Naive B cell (primary cell): ENCODE results near the gene RLN1. TPM values are rescaled to one million over a fixed set of nuclear protein-coding genes. Genes with fewer than 3 reads are reported as not detected.
"Not testable (repeated sequence)": the region's sequence is repeated elsewhere in the genome, so short reads cannot be mapped to it uniquely, and the experiment has no call there.

Source experiments
- ATAC-seq, 2 donors: fragments of 150-1000 bp; cut with Tn5 transposase; 2 replicates each; pipeline ENCODE4 v1.10.0; 2021; ENCODE audit warnings: low read depth in 2 of 2, mild to moderate bottlenecking in 2 of 2, moderate library complexity in 2 of 2
- DNase-seq: peaks from one replicate; pipeline ENCODE4 v3.0.0; 2022
- H3K27ac Mint-ChIP-seq, 6 donors: one replicate each; pipeline ENCODE4 v1.8.0; 2020 to 2022; ENCODE audit warnings: mild to moderate bottlenecking in 6 of 6, mixed read lengths in 6 of 6, moderate library complexity in 5 of 6, inconsistent platforms in 2 of 6
- H3K27me3 Mint-ChIP-seq, 3 donors: one replicate each; pipeline ENCODE4 v1.8.0; 2021 to 2022; ENCODE audit warnings: mixed read lengths in 3 of 3, mild to moderate bottlenecking in 1 of 3
- H3K36me3 Mint-ChIP-seq, 2 donors: one replicate each; pipeline ENCODE4 v1.8.0; 2020 to 2022; ENCODE audit warnings: mixed read lengths in 2 of 2, inconsistent platforms in 1 of 2, mild to moderate bottlenecking in 1 of 2
- H3K4me1 Mint-ChIP-seq, 3 donors: one replicate each; pipeline ENCODE4 v1.8.0; 2020 to 2022; ENCODE audit warnings: mixed read lengths in 3 of 3, inconsistent platforms in 1 of 3, mild to moderate bottlenecking in 1 of 3, moderate library complexity in 1 of 3
- H3K4me3 Mint-ChIP-seq, 8 donors: one replicate each; pipeline ENCODE4 v1.8.0; 2020 to 2022; ENCODE audit warnings: mild to moderate bottlenecking in 8 of 8, mixed read lengths in 8 of 8, moderate library complexity in 8 of 8, inconsistent platforms in 2 of 8
- H3K9me3 Mint-ChIP-seq, 7 donors: one replicate each; pipeline ENCODE4 v1.8.0; 2020 to 2022; ENCODE audit warnings: mixed read lengths in 7 of 7, mild to moderate bottlenecking in 5 of 7, inconsistent platforms in 2 of 7, moderate library complexity in 1 of 7
- polyA plus RNA-seq, 6 donors: library from polyadenylated mRNA; unstranded; fragments of 300-500 nt; fragmentation: Illumina TruSeq; gene quantifications; one replicate each; pipeline ENCODE4 v1.2.3, GENCODE V29; 2021; ENCODE audit warnings: low read depth in 6 of 6

Gene RLN1
- polyA plus RNA-seq, 6 donors from 2014 or later, result 0.40 to 1.3 (median 0.59) TPM; not detected in 3

DNA sequence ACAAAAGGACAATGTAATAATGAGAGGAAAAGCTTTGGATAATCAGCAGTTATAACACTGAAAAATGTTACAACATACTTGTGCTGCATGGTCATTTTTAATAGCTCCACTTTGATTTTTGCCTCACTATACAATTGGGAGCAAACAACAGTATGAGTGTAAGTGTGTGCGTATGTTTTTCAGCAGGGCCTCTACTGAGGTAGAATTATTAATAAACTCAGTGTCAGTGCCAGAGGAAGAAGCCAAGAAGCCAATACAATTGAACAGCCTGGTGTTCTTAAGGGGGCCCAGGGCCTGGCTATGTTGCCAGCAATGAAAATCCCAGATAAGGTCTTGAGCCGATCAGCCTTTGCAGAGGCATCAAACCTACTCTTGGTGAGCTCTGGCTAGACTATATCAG, 16.1 kb upstream of the RLN1 start:
- H3K4me1 Mint-ChIP-seq, result no peaks in the 10 kb centered on the region
- no peak overlapping the region for H3K4me3 Mint-ChIP-seq
- H3K36me3 Mint-ChIP-seq, result peaks cover 9 to 20% of the 10 kb centered on the region in 2 donors
- H3K27ac Mint-ChIP-seq, result no peak overlapping the region
- DNase-seq (no peak), ATAC-seq (no peak)
- H3K27me3 Mint-ChIP-seq, result no peaks in the 10 kb centered on the region
- H3K9me3 Mint-ChIP-seq, result peaks cover 0 to 2% (median 0%) of the 10 kb centered on the region in 7 donors

DNA sequence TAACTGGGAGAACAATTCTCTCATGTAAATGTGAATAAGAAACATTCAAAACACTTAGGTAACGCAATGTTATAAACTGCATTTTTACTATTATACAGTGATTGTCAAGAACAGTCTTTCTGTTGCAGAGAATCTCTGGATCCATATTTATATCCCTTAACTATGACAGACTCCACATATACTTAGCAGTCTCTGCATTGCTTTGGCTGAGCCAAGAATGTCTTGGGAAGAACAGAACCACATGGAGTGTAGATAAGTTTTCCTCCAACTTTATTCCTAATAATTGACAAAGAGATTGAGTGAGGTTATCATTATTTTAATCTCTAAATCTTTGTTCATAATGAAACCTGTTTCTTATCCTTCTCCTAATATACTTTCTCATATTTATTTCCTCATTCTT, 15.6 kb upstream of the RLN1 start:
- Mint-ChIP-seq H3K36me3 (peaks cover 10 to 20% of the 10 kb centered on the region in 2 donors), H3K27me3 (no peaks in the 10 kb centered on the region), H3K4me3 (no peak overlapping the region), H3K9me3 (peaks cover 0 to 7% (median 2%) of the 10 kb centered on the region in 7 donors), H3K4me1 (no peaks in the 10 kb centered on the region), H3K27ac (no peak overlapping the region)
- no peak for DNase-seq
- no peak for ATAC-seq

DNA sequence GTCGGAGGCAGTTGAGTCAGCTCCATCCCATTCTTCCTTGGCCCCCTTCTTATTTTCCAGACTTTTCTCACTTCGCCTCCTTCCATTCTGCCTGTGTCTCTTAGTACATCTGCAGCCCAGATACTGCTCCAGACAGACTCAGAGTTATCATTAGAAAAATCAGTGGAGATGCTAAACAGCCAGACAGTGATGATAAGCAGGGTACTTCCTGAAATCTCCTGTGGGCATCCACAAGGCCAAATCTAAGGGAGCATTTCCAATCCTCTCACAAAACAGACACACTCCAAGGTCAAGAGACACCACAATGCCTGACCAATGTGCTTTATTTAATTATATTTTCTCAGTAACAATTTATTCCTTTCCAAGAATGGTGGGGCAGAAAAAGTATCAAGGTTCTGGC, 14.5 kb upstream of the RLN1 start:
- peaks cover 6 to 13% (median 11%) of the 10 kb centered on the region in 7 donors for H3K9me3 Mint-ChIP-seq
- no peak overlapping the region for H3K27ac Mint-ChIP-seq
- no peak for ATAC-seq
- no peaks in the 10 kb centered on the region for H3K27me3 Mint-ChIP-seq
- H3K4me1 Mint-ChIP-seq, result no peaks in the 10 kb centered on the region
- H3K36me3 Mint-ChIP-seq, result peaks cover 20% of the 10 kb centered on the region in 2 donors
- no peak for DNase-seq
- no peak overlapping the region for H3K4me3 Mint-ChIP-seq

DNA sequence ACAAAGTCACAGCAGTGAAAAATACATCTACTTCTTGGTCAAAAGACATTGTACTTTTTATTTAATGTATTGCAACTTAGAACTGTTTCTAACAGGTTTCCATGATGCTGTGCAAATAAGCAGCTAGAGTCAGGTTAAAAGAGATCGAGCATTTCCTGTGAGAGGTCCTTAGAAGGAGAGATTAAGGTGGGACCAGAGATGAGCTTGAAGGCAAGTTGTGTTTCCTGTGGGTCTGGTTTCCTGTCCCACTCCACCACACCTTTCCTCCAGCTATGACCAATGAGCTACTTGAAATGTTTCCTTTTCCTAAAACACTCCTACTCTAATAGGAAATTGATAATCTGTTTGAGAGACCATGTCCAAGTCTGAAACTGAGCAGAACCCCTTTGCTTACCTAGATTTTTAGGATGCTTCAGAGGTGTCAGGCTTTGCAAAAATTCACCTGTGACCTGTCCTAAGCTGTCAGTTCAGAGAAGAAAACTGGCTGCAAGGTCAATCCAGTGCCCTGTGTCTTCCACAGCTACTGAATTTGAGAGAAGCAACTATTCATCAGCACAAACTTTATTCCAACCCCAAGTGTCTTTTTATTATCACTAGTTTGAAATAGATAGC, 13.1 kb upstream of the RLN1 start:
- no peaks in the 10 kb centered on the region for H3K4me1 Mint-ChIP-seq
- no peak overlapping the region for H3K4me3 Mint-ChIP-seq
- H3K27ac Mint-ChIP-seq, result no peak overlapping the region
- H3K27me3 Mint-ChIP-seq, result no peaks in the 10 kb centered on the region
- peaks cover 6 to 22% (median 14%) of the 10 kb centered on the region in 7 donors for H3K9me3 Mint-ChIP-seq
- DNase-seq (no peak), ATAC-seq (no peak)
- H3K36me3 Mint-ChIP-seq, result peaks cover 11 to 20% of the 10 kb centered on the region in 2 donors

DNA sequence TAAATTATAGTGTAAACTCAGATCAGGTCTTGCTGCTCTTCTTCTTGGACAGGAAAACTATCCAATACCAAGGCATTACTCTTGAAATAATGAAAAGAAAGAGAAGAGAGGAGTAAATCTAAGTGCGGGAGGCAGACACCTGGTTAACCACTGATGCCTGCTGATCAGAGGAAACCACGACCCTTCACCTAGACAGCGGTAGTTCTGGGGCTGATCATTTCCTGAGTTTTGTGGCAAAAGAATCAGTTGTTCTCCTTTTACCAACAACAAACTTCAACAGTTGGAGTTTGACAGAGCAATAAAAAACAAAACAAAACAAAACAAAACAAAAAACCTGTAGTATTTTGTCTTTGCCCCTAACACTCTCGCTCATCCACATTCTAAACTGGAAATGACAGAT, 3.0 kb downstream of the RLN1 start:
- Mint-ChIP-seq H3K27me3 (no peaks in the 10 kb centered on the region), H3K36me3 (no peaks in the 10 kb centered on the region), H3K9me3 (no peaks in the 10 kb centered on the region), H3K4me1 (peaks cover 4 to 14% (median 8%) of the 10 kb centered on the region in 3 donors), H3K27ac (peak overlapping the region in 2 of 6 donors; percentile 34 to 48), H3K4me3 (peak overlapping the region in 2 of 8 donors; percentile 44 to 53)
- DNase-seq (peak; percentile 24), ATAC-seq (peak in 1 of 2 donors; percentile 21)

DNA sequence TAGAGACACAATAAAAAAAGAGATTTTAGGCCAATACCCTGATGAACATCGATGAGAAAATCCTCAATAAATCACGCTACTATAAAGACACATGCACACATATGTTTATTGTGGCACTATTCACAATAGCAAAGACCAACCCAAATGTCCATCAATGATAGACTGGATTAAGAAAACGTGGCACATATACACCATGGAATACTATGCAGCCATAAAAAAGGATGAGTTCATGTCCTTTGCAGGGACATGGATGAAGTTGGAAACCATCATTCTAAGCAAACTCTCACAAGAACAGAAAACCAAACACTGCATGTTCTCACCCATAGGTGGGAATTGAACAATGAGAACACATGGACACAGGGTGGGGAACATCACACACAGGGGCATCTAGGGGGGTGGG, 8.4 kb downstream of the RLN1 start:
- not testable (repeated sequence) for H3K4me3 Mint-ChIP-seq, H3K4me1 Mint-ChIP-seq, H3K27ac Mint-ChIP-seq, ATAC-seq, H3K27me3 Mint-ChIP-seq, DNase-seq, H3K9me3 Mint-ChIP-seq
- peaks cover 0 to 12% of the 10 kb centered on the region in 2 donors for H3K36me3 Mint-ChIP-seq

DNA sequence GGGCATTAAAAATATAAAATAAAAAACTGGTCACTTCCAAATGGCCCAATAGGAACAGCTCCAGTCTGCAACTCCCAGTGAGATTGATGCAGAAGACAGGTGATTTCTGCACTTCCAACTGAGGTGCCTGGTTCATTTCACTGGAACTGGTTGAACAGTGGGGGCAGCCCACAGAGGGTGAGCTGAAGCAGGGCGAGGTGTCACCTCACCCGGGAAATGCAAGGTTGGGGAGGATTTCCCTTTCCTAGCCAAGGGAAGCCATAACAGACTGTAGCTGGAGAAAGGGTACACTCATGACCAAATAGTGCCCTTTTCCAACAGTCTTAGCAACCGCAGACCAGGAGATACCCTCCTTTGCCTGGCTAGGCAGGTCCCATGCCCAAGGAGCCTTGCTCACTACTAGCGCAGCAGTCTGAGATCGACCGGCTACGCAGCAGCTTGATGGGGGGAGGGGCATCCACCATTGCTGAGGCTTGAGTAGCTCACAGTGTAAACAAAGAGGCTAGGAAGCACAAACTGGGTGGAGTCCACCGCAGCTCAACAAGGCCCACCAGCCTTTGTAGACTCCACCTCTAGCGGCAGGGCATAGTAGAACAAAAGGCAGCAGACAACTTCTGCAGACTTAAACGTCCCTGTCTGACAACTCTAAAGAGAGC, 12.7 kb downstream of the RLN1 start:
- Mint-ChIP-seq H3K36me3 (peaks cover 0 to 12% of the 10 kb centered on the region in 2 donors), H3K4me1 (no peaks in the 10 kb centered on the region), H3K27me3 (no peaks in the 10 kb centered on the region), H3K9me3 (peaks cover 0 to 10% (median 3%) of the 10 kb centered on the region in 7 donors), H3K27ac (no peak overlapping the region), H3K4me3 (no peak overlapping the region)
- ATAC-seq, result no peak
- DNase-seq, result no peak

DNA sequence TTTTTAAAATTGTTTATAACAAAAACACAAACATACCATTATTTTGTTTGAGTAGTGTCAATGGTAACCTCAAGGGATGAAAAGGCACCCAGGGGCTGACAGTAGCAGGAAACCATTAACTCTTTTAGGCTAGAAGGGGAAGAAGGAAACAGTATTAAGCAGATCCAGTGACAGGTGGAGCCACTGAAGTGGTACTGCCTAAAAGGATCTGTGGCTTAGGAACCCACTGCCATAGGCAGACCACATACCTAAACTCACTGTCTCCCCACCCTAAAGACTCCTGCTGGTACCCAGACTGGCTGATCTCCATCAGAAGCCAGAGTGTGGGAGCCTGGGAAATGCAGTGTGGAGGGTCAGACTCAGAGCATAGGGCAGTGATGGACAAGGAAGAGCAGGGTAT, 13.5 kb downstream of the RLN1 start:
- no peaks in the 10 kb centered on the region for H3K4me1 Mint-ChIP-seq
- no peak overlapping the region for H3K4me3 Mint-ChIP-seq
- ATAC-seq (no peak), DNase-seq (no peak)
- peaks cover 0 to 10% (median 3%) of the 10 kb centered on the region in 7 donors for H3K9me3 Mint-ChIP-seq
- no peak overlapping the region for H3K27ac Mint-ChIP-seq
- no peaks in the 10 kb centered on the region for H3K27me3 Mint-ChIP-seq
- H3K36me3 Mint-ChIP-seq, result peaks cover 0 to 12% of the 10 kb centered on the region in 2 donors

DNA sequence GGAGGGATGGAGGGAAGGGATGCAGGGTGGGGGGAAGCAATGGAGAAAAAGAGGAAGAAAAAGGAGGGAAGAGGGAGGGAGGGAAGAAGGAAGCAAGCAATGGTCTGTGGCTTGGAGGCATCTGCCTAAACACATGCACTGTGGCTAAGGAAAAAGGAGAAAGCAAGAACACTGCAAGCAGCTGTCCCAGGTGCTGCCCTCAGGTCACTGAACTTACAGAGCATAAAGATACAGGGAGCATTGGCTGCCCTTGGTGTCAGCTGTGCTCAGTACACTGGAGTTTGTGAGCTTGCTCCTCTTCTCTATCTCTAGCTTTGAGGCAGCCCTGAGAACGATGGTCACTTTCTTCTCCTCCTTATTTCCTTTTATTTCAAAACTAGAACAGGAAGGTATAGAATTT, 18.1 kb downstream of the RLN1 start:
- H3K4me1 Mint-ChIP-seq, H3K4me3 Mint-ChIP-seq, H3K27me3 Mint-ChIP-seq, ATAC-seq, H3K9me3 Mint-ChIP-seq, DNase-seq, H3K27ac Mint-ChIP-seq, H3K36me3 Mint-ChIP-seq: not testable (repeated sequence)

DNA sequence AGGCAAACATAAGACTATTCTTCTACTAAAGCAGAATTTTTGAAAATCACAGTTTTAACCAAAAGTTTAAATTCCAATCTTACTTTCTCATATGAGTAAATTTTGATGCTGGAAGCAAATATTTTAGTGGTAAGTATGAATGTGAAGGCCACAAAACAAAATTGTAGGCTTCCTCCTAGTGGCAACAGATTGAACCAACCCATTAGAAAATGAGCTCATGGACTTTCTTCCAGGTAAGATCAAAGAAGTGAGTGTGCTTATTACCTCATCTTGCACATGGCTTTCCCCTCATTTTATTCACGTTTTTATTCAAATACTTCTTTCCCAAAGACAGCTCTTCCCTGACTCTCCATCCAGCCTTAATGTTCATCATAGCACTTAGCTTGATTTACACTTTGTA, 18.6 kb downstream of the RLN1 start:
- no peak for ATAC-seq
- no peak overlapping the region for H3K27ac Mint-ChIP-seq
- no peaks in the 10 kb centered on the region for H3K27me3 Mint-ChIP-seq
- DNase-seq, result no peak
- no peaks in the 10 kb centered on the region for H3K36me3 Mint-ChIP-seq
- no peak overlapping the region for H3K4me3 Mint-ChIP-seq
- peaks cover 3 to 12% (median 8%) of the 10 kb centered on the region in 7 donors for H3K9me3 Mint-ChIP-seq
- no peaks in the 10 kb centered on the region for H3K4me1 Mint-ChIP-seq

DNA sequence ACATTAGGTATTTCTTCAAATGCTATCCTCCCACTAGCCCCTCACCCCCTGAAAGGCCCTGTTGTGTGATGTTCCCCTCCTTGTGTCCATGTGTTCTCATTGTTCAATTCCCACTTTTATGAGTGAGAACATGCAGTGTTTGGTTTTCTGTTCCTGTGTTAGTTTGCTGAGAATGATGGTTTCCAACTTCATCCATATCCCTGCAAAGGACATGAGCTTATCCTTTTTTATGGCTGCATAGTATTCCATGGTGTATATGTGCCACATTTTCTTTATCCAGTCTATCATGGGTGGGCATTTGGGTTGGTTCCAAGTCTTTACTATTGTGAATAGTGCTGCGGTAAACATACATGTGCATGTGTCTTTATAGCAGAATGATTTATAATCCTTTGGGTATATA, 23.3 kb downstream of the RLN1 start:
- H3K4me3 Mint-ChIP-seq, result peak overlapping the region in 1 of 8 donors; percentile 18
- DNase-seq, H3K4me1 Mint-ChIP-seq, H3K27me3 Mint-ChIP-seq, ATAC-seq, H3K27ac Mint-ChIP-seq: not testable (repeated sequence)
- peaks cover 12 to 13% of the 10 kb centered on the region in 2 donors for H3K36me3 Mint-ChIP-seq
- peaks cover 11 to 32% (median 24%) of the 10 kb centered on the region in 7 donors for H3K9me3 Mint-ChIP-seq

DNA sequence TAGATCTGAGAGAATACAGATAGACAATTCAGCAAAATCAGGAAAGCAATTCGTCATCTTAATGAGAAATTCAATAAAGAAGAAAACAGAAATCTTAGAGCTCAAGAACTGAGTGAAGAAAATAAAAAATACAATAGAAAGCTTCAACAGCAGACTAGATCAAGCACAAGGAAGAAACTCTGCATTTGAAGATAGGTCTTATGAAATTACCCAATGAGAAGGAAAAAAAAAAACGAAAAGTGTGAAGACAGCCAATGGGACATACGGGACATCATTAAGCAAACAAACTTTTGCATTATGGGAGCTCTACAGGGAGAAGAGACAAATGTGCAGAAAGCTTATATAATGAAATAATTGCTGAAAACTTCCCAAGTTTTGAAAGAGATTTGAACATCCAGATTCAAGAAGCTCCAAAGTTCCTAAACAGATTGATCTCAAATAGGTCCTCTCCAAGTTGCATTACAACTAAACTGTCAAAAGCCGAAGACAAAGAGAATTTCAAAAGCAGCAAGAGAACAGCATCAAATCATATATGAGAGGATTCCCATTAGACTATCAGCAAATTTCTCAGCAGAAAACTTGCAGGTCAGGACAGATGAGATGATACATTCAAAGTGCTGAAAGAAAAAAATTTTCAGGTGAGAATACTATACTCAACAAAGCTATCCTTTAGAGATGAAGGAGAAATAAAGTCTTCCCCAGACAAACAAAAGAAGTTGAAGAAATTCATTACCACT, 24.3 kb downstream of the RLN1 start:
- ATAC-seq, result no peak
- Mint-ChIP-seq H3K4me3 (no peak overlapping the region), H3K27me3 (peaks cover 0 to 14% (median 5%) of the 10 kb centered on the region in 3 donors), H3K27ac (peak overlapping the region in 1 of 6 donors; percentile 66), H3K4me1 (no peaks in the 10 kb centered on the region), H3K36me3 (peaks cover 12 to 17% of the 10 kb centered on the region in 2 donors), H3K9me3 (peaks cover 11 to 32% (median 24%) of the 10 kb centered on the region in 7 donors)
- no peak for DNase-seq

DNA sequence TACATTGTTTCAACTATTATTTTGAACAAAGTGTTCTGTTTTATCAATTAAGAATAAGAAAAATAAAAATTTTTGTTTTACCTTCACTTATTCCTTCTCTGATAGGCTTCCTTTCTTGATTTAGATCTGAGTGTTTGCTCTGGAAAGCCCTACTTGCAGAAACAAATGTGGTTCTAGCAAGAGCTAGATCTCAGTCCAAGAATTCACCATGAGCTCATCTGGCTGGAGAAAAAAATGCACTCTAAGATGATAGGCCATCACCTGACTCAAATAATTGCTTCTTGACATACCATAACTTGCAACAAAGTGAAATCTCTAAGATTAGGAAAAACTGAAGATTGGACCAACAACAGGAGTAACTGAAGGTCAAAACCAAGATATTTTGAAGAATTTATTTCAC, 28.8 kb downstream of the RLN1 start:
- DNase-seq, result no peak
- Mint-ChIP-seq H3K36me3 (peaks cover 12 to 17% of the 10 kb centered on the region in 2 donors), H3K27me3 (peaks cover 0 to 34% (median 5%) of the 10 kb centered on the region in 3 donors), H3K9me3 (peaks cover 8 to 22% (median 14%) of the 10 kb centered on the region in 7 donors), H3K4me3 (no peak overlapping the region), H3K4me1 (no peaks in the 10 kb centered on the region), H3K27ac (no peak overlapping the region)
- no peak for ATAC-seq

DNA sequence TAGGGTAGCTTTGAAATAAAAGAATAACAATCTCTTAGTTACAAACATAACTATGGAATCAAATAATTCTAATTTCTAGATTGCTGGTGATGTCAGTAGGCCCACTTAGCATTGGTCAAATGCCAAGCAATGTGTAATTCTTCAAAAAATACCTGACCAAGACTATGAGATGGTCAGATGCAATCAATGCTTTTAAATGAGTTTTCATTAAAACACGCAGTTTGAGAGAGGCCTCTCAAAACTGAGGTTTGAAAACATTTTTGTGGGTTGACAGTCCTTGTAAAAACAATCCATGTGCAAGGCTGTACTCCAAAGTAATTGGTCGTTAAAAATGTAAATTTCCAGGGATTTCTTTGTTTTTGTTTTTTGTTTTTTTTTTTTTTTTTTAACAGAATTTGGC, 33.9 kb downstream of the RLN1 start:
- peaks cover 0 to 24% (median 0%) of the 10 kb centered on the region in 3 donors for H3K27me3 Mint-ChIP-seq
- H3K4me3 Mint-ChIP-seq, result peak overlapping the region in 1 of 8 donors; percentile 65
- peaks cover 4 to 13% (median 12%) of the 10 kb centered on the region in 3 donors for H3K4me1 Mint-ChIP-seq

More for the DNA sequence above, 33.9 kb downstream of the RLN1 start:
- Mint-ChIP-seq H3K27ac (no peak overlapping the region), H3K9me3 (no peaks in the 10 kb centered on the region), H3K36me3 (no peaks in the 10 kb centered on the region)
- DNase-seq (no peak), ATAC-seq (no peak)
